Measurements from ENCODE around the gene TECR. TPM values are rescaled to one million over a fixed set of nuclear protein-coding genes. Genes with fewer than 3 reads are reported as not detected.

TECR gene
- total and polyA plus RNA-seq, 2 of the 13 experiments (the other 11 are each of a cell fraction or from before 2014, with no cell fraction given), result 54.9 to 121 TPM

DNA sequence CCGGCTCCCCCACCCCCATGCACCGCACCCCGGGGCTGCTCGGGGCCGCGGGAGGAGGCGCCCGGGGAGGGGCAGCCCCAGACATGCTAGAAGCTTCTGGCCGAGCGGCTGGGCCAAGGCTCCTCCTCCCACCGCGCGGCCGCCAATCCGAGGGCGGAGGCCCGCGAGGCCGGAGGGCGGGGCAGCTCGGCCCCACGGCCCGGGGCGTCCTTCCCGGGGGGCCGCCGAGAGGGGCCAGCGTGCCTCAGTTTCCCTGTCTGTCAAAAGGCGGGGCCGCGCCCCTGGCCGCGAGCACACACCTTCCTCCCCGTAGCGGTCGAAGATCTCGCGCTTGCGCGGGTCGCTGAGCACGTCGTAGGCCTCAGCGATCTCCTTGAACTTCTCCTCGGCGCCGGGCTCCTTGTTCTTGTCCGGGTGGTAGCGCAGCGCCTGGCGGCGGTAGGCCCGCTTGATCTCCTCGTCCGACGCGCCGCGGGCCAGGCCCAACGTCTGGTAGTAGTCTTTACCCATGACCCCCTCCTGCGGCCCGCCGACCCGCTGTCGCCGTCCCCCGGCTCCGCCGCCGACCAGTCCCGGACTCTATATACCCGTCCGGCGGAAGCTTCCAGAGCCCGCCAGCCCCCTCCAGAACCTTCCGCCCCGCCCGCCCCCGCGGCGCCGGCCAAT lies 11.4 kb upstream of the TECR start, which contains the start of gene DNAJB1 (continued):
- no peak for TF ChIP-seq ZFP36L1 (CRISPR knock-in tag; IDR thresholded peaks at IDR 0.05)
- TF ChIP-seq, protein P1, sequence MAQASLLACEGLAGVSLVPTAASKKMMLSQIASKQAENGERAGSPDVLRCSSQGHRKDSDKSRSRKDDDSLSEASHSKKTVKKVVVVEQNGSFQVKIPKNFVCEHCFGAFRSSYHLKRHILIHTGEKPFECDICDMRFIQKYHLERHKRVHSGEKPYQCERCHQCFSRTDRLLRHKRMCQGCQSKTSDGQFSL (CRISPR knock-in tag; IDR thresholded peaks at IDR 0.05), result no peak
- peak; percentile 14; the same call in 1 of the 2 replicates for TF ChIP-seq RELA (CRISPR knock-in tag; IDR thresholded peaks at IDR 0.05)
- no peak for TF ChIP-seq FOXK2 (IDR thresholded peaks at IDR 0.05)
- TF ChIP-seq HDAC2 (CRISPR knock-in tag; IDR thresholded peaks at IDR 0.05), result peak; percentile 38; the same call in 1 of the 2 replicates
- 0 out of 2 replicates have a peak, but pooled peaks have one; percentile 23 for TF ChIP-seq STAT5B (CRISPR knock-in tag; IDR thresholded peaks at IDR 0.05)
- TF ChIP-seq PAXIP1 (CRISPR knock-in tag; conservative IDR thresholded peaks at IDR 0.05), result no peak; the same call in none of the 2 replicates
- peak; percentile 77; the same call in 1 of the 2 replicates for TF ChIP-seq DR1 (CRISPR knock-in tag; IDR thresholded peaks at IDR 0.05)
- TF ChIP-seq, protein P2, sequence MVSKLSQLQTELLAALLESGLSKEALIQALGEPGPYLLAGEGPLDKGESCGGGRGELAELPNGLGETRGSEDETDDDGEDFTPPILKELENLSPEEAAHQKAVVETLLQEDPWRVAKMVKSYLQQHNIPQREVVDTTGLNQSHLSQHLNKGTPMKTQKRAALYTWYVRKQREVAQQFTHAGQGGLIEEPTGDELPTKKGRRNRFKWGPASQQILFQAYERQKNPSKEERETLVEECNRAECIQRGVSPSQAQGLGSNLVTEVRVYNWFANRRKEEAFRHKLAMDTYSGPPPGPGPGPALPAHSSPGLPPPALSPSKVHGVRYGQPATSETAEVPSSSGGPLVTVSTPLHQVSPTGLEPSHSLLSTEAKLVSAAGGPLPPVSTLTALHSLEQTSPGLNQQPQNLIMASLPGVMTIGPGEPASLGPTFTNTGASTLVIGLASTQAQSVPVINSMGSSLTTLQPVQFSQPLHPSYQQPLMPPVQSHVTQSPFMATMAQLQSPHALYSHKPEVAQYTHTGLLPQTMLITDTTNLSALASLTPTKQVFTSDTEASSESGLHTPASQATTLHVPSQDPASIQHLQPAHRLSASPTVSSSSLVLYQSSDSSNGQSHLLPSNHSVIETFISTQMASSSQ (IDR thresholded peaks at IDR 0.05; ENCODE audit: low read depth), result no peak
- TF ChIP-seq, protein P2 (CRISPR knock-in tag; IDR thresholded peaks at IDR 0.05; ENCODE audit: borderline replicate concordance), result 0 out of 2 replicates have a peak, but pooled peaks have one; percentile 43
- TF ChIP-seq ESRRA (CRISPR knock-in tag; IDR thresholded peaks at IDR 0.05; ENCODE audit: low read depth), result 0 out of 2 replicates have a peak, but pooled peaks have one; percentile 71
- TF ChIP-seq, protein P3, sequence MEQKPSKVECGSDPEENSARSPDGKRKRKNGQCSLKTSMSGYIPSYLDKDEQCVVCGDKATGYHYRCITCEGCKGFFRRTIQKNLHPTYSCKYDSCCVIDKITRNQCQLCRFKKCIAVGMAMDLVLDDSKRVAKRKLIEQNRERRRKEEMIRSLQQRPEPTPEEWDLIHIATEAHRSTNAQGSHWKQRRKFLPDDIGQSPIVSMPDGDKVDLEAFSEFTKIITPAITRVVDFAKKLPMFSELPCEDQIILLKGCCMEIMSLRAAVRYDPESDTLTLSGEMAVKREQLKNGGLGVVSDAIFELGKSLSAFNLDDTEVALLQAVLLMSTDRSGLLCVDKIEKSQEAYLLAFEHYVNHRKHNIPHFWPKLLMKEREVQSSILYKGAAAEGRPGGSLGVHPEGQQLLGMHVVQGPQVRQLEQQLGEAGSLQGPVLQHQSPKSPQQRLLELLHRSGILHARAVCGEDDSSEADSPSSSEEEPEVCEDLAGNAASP (CRISPR knock-in tag; IDR thresholded peaks at IDR 0.05; ENCODE audit: borderline replicate concordance), result no peak; the same call in 1 of the 2 replicates
- TF ChIP-seq RFXAP (CRISPR knock-in tag; IDR thresholded peaks at IDR 0.05; ENCODE audit: borderline replicate concordance), result no peak; the same call in none of the 2 replicates
- TF ChIP-seq ZNF24 (IDR thresholded peaks at IDR 0.05), result no peak
- no peak for TF ChIP-seq CREB1 (IDR thresholded peaks at IDR 0.05)
- no peak for TF ChIP-seq CREB1 (CRISPR knock-in tag; IDR thresholded peaks at IDR 0.05)
- no peak for TF ChIP-seq FOXA1 (IDR thresholded peaks at IDR 0.05)
- TF ChIP-seq FOXA1 (CRISPR knock-in tag; IDR thresholded peaks at IDR 0.05), result no peak
- no peak for TF ChIP-seq ZNF207 (IDR thresholded peaks at IDR 0.05; ENCODE audit: borderline replicate concordance)
- TF ChIP-seq DMAP1 (CRISPR knock-in tag; IDR thresholded peaks at IDR 0.05), result peak; percentile 62; the same call in 1 of the 2 replicates
- TF ChIP-seq MAZ (IDR thresholded peaks at IDR 0.05; ENCODE audit: borderline replicate concordance, low read depth, low read length), result no peak; the same call in 1 of the 2 replicates
- peak; percentile 70 for TF ChIP-seq MAZ (CRISPR knock-in tag; IDR thresholded peaks at IDR 0.05; ENCODE audit: low read depth)
- TF ChIP-seq MXD4 (CRISPR knock-in tag; IDR thresholded peaks at IDR 0.05), result peak; percentile 48; the same call in 1 of the 2 replicates
